ENCODE data around the gene MAGOHB. TPM values are rescaled to one million over a fixed set of nuclear protein-coding genes. Genes with fewer than 3 reads are reported as not detected.

MAGOHB gene
- total RNA-seq, 1 donor from 2014 or later: 27.0 TPM

GRCh38 chr12:10554228-10554755, 59.1 kb downstream of the MAGOHB start:
- DNase-seq: no peak

Other genes starting within 250 kb of the MAGOHB start
- gene KLRK1, start 223.6 kb downstream of the MAGOHB start, total RNA-seq: 0.69 TPM
- 0.39 TPM for gene KLRC4, start 203.9 kb downstream of the MAGOHB start, total RNA-seq
- gene KLRC3, start 193.0 kb downstream of the MAGOHB start, total RNA-seq: 0.30 TPM
- gene KLRC2, start 177.6 kb downstream of the MAGOHB start, total RNA-seq: not detected
- gene KLRC1, start 160.2 kb downstream of the MAGOHB start, total RNA-seq: 0.99 TPM
- gene EIF2S3B, start 107.7 kb downstream of the MAGOHB start, total RNA-seq: 0.99 TPM
- 0.39 TPM for gene STYK1, start 60.4 kb upstream of the MAGOHB start, total RNA-seq
- 162 TPM for gene YBX3, start 109.7 kb upstream of the MAGOHB start, total RNA-seq
- not detected for gene TAS2R7, start 189.0 kb upstream of the MAGOHB start, total RNA-seq
- gene TAS2R8, start 193.7 kb upstream of the MAGOHB start, total RNA-seq: not detected
- not detected for gene TAS2R9, start 196.6 kb upstream of the MAGOHB start, total RNA-seq
- gene TAS2R10, start 212.7 kb upstream of the MAGOHB start, total RNA-seq: 1.7 TPM
- 1.6 TPM for gene PRR4, start 235.9 kb upstream of the MAGOHB start, total RNA-seq

Measured in skin of body (tissue), 2 donors.